HG02642 (cell line): ENCODE results near the gene CCDC6.

Source experiments
- ATAC-seq: cut with Tn5 transposase; IDR thresholded peaks from one replicate; pipeline ENCODE4 v1.9.1; 2021; ENCODE audit warnings: mild to moderate bottlenecking; ENCODE audit not compliant: unreplicated experiment, poor library complexity

CCDC6 gene

DNA sequence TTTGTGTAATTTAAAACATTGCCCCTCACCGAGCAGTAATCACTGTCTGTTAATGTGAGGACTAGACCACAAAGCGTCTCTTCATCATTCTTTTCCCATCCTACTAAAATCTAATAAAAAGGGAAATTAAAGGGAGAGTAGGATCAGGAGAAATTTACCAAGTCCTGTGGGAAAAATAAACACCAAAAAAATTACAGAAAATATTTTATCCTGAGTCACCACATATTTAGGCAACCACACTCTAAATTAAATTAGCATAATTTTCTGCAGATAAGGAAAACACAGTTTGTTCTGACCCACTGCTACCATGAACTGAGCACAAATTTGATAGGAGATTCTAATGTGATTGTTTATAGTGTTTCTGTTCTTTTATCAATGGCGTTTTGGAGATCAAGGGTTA lies 49.3 kb downstream of the CCDC6 start:
- ATAC-seq: no peak

DNA sequence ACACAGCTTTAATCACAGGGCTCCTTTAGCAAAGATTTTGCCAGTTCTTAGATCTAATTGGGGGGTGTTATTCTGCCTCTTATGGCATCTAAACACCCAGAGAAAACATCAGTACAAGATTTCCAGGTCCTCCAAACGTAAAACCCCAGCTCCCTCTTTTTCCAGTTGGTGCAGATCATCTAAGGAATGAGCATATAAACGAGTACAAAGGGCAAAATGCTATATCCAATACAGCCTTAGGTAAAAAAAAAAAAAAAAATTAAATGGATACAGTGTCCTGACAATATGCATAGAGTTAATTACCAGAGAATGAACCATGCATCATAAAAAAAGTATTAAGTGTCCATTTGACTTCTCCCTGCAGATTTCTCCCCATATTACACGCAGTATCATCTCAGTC lies 50.3 kb downstream of the CCDC6 start:
- no peak for ATAC-seq

DNA sequence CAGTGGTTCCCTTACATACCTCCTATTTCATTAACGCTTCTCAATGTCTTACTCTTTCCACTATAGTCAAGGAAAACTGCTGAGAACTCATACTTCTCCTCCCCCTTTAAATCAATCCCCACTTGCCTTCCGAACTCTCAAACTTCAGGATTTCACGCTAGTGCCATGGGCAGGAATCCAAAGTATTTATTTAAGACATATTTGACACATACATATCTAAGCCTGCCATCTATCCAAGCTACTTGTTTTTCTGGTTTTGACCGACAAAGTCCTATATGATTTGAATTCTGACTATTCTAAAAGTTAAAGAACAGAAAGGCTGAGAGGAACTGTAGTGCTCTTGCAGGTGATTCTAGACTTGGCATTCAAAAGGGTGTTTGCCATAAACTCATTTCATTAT lies 51.8 kb downstream of the CCDC6 start:
- no peak for ATAC-seq

DNA sequence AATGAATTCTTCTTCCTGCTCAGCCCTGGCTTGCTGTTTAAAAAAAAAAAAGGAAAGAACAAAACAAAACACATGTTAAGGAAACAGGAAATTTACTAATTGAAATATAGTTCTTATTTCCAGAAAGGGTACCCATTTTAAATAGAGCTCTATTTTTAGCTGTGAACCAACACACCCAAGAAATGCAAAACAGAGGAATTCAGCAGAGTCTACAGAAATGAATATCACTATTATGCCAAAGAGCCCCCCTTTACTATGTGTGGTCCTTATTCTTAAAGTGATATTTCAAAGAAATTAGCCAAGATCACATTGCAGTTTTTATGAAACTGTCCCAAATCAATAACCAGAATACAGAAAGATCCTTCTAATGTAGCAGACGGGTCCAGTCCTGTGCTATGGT lies 53.7 kb downstream of the CCDC6 start:
- no peak for ATAC-seq

DNA sequence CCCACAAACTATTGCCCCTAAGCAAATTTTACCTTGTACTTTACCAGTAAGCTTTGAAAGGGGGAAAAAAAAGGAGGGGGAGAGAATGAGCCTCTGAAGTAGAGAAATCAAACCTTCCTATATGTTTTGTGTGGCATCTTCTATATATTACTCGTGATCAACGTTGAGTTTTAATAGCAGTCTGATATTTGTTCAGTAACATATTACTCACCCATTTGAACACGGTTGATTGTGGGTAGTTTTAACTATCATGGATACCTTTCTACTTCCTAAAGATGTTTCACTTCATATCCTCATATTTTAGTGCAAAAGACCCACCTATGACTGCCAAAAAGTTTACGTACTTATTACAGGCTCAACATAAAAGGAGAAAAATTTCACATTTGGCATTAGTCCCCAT lies 54.5 kb downstream of the CCDC6 start:
- ATAC-seq: no peak

DNA sequence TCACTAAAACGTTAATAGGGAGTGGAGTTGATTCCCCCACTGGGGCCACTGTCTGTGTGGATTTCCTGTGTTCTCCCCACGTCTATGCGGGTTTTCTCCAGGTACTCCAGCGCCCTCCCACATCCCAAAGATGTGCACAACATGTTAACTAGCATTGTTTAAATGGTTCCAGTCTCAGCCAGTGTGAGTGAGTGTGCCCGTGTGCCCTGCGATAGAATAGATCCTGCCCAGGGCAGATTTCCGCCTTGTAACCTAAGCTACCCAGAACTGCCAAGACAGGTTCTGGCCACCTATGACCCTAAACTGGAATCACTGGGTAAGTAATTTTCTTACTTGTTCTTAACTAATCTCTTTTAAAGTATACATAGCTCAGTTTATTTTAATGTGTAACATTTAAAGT lies 58.5 kb downstream of the CCDC6 start:
- ATAC-seq: no peak

DNA sequence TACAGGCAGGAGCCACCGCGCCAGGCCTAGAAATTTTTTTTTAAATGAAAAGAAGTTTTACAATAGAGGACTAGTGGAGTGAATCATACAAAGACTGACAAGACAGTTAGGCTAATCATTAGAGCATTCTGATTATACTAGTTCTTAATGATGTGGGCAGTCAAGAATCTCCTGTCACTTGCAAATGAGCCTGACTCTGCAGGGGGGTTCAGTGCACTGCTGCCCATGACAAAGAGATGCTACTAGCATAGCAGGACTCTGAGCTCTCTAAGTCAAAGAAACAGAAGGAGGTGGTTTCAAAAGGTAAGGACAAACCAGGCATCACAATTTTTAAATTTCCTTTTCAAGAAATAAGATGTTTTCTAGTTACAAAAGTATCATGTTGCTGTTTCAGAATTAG lies 59.0 kb downstream of the CCDC6 start:
- no peak for ATAC-seq

DNA sequence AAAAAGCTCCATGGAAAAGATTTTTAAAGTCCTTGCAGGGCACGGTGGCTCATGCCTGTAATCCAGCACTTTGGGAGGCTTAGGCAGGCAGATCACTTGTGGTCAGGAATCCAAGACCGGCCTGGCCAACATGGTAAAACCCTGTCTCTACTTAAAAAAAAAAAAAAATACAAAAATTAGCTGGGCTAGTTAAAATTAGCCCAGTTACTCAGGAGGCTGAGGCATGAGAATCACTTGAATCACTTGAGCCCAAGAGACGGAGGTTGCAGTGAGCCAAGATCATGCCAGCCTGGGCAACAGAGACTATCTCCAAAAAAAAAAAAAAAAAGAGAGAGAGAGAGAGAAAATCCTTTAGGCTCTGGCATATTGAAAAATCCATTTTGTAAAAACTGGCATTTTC lies 61.9 kb downstream of the CCDC6 start:
- ATAC-seq: no peak

DNA sequence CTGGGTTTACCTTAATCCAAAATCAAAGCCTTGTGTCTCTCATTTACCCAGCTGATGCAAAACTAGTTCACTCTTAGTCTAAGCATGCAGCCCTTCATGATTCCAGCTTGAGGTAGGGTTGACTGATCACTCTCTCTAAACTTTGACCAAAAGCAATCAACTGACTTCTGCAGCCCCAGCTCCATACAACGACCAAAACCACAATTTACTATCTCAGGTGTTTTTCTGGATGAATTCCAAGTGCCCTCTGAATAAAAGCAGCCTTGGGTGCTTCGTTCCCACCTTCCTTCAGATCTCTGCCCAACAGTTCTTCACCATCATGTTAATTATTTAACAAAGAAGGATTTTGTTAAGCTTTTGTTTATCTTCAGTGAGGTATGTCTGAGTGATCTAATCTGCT lies 62.6 kb downstream of the CCDC6 start:
- ATAC-seq: no peak

DNA sequence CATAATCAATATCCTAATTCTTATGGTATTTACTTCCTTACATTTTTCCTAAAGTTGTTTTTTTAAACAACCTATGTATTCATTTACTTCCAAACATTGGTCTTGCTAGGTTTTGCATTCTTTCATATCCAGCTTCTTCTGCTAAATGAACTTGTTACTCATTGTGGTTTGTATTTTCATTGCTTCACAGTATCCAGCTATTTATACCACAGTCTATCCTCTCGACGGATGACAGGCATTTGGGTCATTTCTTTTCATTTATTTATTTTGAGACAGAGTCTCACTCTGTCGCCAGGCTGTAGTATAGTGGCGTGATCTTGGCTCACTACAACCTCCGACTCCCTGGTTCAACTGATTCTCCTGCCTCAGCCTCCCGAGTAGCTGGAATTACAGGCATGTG lies 66.8 kb downstream of the CCDC6 start:
- ATAC-seq: no peak

DNA sequence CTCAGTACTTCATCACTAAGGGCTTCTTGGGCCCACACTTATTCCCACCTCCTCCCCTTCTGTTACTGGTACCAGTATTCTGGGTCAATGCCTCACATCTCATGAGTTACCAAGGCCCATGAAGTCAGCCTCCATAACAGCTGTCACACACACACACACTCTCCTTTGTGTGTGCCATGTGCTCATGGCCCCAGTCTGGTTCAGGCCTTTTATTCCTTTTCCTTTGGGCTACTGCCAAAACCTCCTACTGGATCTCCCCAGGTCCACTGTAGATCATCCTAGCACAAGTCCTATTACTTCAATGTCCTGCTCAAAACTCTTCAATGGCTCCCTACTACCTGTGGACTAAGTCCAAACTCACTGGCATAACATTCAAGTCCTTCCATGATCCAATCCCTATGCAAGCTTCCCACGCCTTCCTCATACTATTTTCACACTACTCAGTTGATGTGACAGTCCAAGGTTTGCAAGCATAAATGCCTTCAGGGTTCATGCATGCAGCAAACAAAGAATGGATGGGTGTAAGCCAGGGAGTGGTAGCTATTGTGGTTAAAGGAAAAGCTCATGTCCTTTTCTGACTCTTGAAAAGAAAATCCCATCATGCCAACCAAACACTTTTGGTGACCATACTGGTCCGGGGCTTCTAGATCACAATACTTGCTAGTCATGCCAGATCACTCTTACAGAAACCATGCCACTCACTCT lies 68.1 kb downstream of the CCDC6 start:
- ATAC-seq: no peak

DNA sequence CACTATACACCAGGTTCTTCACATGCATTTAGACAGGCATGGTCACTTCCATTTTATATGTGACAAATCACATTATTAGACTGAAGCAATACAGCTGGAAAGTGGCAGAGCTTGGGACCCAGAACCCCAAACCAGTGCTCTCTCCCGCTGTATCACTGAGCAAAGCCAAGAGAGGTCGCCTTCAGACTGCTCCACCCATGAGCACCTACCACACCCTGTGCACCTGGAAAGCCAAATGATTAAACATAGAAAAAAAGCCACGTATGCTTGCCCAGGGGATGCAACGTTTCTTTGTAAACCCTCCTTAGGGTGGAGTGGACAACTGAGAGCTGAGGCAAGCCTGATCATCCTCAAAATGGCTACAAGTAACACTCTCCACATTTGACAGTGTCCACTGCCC lies 72.5 kb downstream of the CCDC6 start:
- ATAC-seq: no peak

DNA sequence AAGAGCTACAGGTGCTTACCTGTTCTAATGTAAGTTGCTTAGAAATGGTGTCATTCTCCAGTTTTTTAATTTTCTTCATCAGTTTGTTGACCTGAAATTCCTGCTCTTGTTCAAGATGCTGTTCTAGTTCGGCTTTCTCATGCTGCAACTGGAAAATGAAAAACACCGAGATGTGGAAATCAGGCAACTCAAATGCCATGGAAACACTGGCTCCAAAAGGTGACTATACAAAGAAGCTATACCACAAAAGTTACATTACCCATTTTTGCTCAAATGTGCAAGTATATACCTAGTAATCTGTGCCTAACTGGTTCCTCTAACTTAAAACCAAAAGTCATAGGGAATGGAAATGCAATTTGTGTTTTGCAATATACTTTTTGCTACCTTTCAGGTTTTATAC lies 73.8 kb downstream of the CCDC6 start:
- ATAC-seq: no peak

DNA sequence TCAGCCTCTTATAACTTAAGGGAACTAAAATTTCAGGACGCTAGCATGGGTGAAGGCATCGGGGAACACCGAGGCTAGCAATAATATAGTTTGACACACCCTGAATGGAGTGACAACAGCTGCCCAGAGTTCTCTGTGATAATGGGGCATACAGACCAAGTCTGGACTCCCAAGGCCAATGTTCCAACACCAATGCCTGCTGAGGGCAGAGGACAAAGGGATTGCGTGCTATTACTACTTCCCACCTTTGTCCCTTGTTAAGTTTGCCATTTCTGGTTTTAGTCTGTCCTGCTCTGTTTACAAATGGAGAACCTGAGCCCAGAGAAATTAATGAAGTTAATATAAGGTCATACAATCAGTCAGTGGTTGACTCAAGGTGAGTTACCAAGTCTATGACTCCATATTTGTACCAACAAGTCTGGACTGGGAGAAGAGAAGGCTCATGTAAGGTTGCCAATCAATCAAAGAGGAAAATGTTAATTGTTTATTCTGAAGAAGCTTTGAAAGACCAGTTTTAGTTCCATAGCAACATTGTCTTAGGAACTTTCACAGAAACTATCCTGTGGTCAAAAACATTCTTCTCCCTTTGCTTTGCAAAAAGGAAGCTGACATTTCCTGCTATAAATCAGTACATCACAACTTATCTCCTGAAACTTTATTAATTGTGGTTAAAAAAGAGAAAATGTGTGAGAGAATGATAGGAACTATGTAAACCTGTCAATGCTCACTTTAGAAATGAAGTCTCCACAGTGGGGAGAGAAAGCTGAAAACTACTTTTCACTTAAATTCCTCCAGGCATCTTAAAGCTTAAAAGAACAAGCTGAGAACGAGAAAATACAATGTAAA lies 74.5 kb downstream of the CCDC6 start:
- ATAC-seq: no peak

DNA sequence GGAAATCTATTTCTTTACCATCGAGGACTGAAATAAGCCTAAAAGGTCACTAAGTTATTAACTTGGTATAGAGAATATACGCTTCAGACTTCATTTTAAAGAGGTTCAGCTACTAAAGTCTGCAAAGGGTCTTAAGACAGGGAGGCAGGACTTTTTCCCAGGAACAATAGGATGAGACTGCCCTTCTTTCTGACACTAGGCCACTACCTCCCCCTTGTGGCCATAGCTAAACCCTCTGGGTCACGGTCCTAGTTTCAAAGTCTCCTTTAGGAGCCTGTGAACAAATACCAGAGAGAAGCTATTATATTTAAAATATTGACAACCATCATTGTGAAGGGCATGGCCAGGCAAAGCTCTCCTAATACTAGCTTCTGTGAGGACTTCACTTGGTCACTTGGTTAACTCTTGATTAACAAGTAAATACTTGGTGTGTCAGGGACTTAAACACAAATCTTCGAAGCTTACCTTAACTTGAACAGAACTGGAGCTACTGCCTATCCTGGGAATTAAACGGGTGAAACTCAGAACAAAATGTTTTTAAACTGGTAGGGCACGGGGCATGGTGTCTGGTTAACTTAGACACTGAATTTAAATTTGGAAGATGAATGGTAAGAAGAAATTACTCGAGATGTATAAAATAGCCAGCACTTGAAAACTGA lies 75.6 kb downstream of the CCDC6 start:
- ATAC-seq: no peak

DNA sequence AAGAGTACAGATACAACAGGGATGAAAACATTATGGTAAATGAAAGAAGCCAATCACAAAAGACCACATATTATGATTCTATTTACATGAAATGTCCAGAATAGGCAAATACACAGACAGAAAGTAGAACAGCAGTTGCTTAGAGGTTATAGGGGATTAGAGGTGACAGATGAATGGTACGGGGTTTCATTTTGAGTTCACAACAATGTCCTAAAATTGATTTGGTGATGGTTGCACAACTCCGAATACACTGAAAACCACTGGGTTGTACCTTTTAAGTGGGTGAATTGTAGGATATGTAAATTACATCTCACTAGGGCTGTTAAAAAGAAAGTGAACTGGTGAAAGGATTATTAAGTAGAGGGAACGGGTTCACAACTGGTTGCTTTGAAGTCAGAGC lies 76.8 kb downstream of the CCDC6 start:
- peak; percentile 78 for ATAC-seq

DNA sequence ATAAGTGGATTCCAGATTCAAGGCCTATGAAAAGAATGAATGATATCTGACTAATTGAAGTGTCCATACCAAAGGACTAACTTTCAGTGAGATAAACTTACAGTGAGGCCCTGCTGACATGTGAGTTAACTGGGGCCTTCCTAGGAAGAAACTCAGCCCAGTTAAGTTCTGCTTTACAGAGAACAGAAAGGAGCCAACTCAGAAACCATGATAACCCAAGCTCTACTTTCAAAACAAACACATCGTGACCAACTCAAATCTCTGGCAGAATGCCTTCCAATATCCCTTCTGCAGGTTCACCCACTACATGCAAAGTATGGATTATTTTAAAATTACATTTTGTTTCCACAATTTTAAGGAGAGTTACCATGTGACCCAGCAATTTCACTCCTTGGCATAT lies 77.3 kb downstream of the CCDC6 start:
- ATAC-seq: no peak

DNA sequence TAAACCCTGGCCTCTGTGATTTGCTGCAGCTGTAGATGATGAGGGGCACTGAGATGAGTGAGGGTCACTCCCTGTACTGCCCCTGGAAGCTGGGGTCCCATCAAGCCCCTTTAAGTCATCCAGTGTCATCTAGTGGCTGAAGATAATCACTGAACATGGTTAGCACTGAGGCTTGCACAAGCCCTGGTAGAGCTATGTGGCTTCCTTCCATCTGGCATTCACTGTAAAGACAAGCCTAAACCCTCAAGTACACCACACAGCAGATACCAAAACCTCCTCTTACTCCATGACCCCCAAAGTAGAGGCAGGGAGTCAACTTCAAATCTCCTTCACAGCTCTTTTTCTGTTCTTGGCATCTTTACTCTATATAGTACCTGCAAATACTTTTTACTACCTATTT lies 80.4 kb downstream of the CCDC6 start:
- ATAC-seq: no peak

DNA sequence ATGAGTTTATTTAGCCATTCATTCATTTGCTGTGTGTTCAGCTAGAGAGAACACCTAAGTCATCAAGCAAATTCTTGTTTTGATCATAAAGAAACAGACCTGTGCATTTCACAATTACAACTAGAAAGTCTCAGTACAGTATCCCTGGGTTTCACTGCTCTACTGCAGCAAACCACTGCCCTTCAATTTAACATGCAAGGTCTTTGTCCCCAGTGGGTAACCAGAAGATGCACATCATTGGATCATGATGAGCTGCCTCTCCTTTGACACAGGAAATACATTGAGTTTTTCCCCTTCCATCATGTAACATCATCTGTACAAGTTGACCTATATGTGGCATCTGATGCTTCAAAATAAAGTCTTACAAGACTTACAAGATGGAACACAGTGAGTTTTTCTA lies 82.6 kb downstream of the CCDC6 start:
- ATAC-seq: no peak

DNA sequence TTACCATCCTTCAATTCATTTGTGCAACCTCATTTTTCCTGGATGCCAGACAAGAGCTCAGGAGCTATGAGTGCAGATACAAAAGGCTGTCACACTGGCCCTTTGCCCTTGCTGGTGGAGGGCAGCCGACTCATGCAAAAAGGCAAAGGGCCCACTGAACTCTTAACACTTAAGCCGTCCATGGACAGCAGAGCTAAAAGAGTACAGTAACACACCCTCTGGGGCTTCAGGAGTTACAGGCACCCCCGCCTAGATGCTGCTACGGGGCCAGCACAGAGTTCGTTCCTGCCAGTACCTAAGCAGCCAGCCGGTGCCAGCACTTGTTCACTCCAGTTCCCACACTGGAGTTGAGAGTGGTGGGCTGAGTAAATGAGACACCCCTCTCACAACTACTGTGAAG lies 83.2 kb downstream of the CCDC6 start:
- no peak for ATAC-seq

DNA sequence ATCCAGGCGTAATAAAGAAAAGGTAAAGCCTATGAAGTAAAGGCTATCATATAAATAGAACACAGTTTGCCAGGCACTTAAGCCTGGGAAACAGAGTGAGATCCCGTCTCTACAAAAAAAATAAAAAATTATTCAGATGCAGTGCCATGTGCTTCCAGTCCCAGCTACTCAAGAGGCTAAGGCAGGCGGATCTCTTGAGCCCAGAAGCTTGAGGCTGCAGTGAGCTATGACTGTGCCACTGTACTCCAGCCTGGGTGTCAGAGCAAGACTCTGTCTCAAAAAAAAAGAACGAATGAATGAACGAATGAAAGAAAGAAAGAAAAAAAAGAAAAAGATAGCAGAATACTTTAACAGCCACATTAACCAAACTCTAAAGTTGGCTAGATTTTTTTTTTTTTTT lies 85.9 kb downstream of the CCDC6 start:
- ATAC-seq: no peak

DNA sequence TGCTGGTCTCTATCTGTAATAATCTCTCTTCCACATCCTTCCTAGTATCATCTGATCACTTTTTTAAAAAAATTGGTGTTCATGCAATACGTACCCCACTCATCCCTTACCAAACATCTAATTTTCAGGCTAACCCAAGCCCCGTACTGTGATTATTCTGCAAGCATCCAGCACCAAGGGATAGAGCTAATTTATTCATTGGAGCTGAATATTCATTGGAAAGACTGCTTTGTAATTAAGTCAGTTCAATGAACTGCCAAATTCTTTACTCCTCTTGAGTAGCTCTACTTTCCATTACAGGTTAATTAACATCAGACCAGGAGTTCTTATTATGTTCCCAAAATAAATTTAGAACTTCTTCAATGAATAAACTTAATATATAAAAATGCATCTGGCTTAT lies 86.7 kb downstream of the CCDC6 start:
- no peak for ATAC-seq
